ENCODE results near the gene ALDH6A1. TPM values are rescaled to one million over a fixed set of nuclear protein-coding genes. Genes with fewer than 3 reads are reported as not detected.
"Not testable (repeated sequence)": the region's sequence is repeated elsewhere in the genome, so short reads cannot be mapped to it uniquely, and the experiment has no call there.

The ALDH6A1 gene
- 5.3 and 8.2 TPM in 2 replicates for total RNA-seq (2014; rRNA removed)
- 4.3 TPM for polyA plus RNA-seq (2012)

DNA sequence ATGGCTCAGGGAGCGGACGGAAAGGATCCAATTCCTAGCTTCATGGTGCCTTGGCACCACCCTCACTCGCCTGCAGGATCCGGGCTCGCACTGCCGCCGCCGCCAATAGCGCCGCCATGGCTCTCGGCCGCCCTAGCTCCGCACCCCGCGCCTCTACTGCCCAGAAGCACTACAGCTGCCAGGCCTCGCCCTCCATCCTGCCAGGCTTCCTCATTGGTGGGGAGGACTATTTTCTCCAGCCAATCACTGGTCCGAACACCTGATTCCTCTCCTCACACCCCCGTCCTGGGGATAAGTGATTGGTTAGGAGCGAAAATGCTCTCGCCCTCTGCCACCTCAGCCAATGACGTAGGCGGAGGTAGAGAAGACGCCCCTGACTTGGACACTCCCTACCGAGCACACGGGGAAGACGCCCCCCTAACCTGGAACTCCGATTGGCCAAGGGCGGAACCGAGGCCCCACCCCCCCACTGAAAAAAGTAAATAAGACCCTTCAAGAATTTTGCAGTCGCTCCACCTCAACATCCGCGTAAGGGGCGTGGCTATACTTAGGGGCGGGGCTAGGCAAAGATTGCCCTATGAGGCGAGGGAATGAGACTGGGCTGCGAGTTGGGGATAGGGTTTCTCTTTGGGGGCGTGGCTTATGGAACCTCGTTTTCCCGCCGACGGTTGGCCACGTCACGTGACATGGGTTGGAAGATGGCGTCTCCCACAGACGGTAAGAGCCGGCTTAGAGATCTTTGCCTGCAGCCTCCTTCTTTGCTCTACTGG is at the start of gene ALDH6A1, which contains the start of gene LIN52:
Gene ALDH6A1, minus strand, starts transcription at position 177 of the 770 bp plus-strand sequence. Its CDS starts 59 bp downstream, at position 118.
Gene LIN52, plus strand, starts transcription at position 680 of the 770 bp plus-strand sequence. Its CDS starts 19 bp downstream, at position 699.
- peak; percentile 100 for DNase-seq (ENCODE audit: low read depth)

DNA sequence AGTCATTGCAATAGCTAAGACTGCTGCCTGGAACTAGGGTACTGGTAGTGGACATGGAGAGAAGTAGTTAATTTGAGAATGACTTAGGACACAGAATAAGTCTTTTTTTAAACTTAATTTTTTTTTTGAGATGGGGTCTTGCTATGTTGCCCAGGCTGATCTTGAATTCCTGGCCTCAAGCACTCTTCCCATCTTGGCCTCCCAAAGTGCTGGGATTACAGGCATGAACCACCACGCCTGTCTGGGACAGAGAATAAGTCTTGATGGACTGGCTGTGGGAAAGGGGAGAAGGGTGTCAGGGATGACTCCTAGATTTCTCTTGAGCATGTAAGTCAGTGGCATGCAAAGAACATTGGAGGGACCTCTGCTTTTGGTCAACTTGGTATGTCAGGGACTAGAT is 43.4 kb upstream of the ALDH6A1 start:
- no peak for DNase-seq (ENCODE audit: low read depth)

DNA sequence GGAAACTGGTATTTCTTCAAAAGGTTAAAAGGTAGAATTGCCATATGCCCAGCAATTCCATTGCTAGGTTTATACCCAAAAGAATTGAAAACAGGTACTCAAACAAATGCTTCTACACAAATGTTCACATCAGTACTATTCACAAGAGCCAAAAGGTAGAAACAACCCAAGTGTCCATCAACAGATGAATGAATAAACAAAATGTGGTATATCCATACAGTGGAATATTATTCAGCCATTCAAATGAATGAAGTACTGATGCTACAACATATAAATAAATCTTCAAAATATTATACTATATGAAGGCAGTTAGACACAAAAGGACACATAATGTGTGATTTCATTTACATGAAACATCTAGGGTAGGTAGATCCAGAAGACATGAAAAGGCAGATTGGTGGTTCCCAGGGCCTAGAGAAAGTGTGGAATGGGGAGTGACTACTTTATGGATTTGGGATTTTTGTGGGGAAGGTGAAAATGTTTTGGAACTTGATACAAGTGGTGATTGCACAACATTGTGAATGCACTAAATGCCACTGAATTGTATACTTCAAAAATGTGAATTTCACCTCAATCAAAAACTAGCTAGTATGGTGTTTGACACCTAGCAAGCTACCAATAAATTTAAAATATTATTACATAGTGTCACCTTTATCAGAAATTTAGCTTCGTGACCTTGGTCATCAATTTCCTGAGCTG is 42.2 kb upstream of the ALDH6A1 start:
- DNase-seq (ENCODE audit: low read depth), result no peak

DNA sequence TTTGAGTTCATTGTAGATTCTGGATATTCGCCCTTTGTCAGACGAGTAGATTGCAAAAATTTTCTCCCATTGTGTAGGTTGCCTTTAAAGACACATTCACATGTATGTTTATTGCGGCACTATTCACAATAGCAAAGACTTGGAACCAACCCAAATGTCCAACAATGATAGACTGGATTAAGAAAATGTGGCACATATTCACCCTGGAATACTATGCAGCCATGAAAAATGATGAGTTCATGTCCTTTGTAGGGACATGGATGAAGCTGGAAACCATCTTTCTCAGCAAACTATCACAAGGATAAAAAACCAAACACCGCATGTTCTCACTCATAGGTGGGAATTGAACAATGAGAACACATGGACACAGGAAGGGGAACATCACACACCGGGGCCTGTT is 41.2 kb upstream of the ALDH6A1 start:
- not testable (repeated sequence) for DNase-seq (ENCODE audit: low read depth)

DNA sequence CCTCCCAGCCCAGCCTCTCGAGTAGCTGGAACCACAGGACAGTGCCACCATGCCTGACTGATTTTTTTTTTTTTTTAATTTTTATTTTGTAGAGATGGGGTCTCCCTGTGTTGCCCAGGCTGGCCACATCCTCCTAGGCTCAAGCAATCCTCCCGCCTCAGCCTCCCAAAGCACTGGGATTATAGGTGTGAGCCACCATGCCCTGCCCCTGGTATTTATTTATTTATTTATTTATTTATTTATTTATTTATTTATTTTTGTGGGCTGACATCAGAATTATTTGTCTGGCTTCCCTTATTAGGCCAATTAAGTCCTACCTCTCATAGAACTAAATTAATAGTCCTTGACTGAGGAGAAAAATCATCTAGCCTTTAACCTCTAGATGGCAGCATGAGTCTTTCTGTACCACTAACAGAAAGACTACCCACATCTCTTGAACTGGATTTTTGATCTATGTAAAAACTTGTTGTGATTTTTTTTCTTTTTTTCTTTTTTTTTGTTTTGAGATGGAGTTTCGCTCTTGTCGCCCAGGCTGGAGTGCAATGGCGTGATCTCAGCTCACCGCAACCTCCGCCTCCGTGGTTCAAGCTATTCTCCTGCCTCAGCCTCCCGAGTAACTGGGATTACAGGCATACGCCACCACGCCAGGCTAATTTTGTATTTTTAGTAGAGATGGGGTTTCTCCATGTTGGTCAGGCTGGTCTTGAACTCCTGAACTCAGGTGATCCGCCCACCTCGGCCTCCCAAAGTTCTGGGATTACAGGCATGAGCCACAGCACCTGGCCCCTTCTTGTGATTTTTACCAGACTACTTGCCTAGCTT is 27.4 kb upstream of the ALDH6A1 start:
- DNase-seq (ENCODE audit: low read depth), result peak; percentile 61

DNA sequence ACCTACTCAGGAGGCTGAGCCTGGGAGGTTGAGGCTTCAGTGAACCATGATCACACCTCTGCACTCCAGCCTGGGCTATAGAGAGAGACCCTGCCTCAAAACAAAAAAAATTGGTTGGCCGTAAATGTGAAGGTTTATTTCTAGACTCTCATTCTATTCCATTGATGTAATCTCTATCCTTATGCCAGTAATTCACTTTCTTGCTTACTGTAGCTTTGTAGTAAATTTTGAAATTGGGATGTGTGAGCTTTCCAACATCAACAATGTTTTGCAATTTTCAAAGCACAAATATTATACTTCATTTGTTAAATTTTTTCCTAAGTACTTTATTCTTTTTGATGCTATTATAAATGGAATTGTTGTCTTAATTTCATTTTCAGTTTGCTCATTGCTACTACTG is 25.1 kb upstream of the ALDH6A1 start:
- DNase-seq (ENCODE audit: low read depth), result no peak

DNA sequence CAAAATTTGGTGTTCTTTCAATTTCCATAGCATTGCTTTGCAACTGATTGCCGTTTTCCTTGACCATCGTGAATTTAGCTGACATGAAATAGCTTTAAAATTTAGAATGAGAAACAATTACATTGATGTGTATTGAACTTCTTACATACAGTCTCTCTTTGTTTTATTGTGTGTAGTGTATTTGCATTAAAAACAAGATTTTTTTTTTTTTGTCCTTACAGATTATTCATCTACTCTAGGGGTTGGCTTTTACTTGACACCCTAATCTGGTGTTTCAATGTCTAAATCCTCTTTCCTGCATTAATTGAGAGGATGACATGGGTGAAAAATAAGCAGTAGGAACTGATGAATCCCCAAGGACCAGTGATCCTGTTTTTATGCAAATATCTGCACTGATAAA is 21.1 kb upstream of the ALDH6A1 start:
- DNase-seq (ENCODE audit: low read depth), result no peak

DNA sequence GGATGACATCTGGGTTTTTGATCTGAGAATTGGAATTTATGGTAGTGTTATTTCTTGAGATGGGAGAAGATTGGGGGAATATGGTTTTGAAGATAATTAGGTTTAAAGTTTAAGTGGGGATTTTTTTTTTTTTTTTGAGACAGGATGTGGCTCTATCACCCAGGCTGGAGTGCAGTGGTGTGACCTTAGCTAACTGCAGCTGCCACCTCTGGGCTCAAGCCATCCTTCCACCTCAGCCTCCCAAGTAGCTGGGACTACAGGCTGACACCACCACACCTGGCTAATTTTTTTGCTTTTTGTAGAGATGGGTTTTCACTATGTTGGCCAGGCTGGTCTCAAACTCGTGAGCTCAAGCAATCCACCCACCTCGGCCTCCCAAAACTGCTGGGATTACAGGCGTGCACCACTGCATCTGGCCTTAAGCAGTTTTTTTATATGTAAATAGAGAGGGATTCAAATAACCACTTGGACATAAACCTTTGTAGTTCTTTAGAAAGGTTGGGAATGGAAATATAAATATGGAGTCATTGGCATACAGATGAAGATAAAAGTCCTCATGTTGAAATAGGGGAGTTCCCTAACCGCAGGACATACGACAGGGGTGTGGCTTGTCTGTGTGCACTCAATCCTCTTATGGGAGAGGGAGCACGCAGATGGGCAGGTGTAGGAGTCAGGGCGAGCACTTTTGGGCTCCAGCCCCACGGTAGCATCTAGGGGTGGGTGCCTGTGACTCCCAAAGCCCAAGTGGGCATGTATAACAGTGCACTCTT is 5.2 kb upstream of the ALDH6A1 start:
- no peak for DNase-seq (ENCODE audit: low read depth)

DNA sequence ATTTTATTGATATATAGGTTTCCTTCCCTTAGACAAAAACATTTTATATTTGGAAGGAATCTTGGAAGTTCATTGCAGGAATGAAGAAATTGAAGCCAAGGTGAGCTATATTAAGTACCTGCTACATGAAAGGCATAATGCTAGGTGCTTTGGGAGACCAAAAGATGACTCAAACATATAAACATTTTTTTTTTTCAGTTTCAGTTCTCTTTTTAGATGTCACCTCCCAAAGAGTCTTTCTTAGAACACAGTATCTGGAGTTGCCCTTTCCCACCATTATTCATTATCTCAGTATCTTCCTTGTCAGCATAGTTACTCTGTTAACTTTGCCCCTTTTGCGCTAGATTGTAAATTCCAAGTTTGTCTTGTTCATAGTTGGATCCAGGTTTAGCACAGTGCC is 1.6 kb upstream of the ALDH6A1 start:
- DNase-seq (ENCODE audit: low read depth), result no peak

DNA sequence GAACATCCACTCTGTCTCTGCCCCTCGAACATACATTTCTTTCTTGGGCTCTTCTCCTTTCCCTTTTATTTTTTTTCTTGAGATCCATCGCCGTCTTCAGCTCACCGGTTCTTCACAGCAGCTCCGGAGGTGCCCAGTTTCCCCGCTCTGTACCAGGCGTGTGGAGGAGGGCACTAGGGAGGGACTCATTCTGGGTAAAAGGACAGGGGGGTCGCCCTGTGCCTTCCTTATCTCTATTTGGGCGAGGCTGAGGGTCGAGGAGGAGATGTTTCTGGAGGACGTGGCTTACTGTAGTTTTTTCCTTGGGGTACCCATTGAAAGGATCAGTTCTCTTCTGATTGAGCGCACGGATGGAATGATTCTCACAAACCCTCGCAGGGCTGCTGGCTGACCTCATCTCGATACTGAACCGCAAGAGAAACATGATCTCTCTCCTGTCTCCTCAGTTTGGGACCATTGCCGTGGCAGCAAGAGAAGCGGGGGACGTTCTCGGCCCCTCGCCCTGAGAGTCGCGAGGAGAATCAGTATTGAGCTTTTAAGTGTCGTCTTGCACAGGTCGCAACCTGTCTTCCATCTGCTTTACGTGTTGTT is 889 bp upstream of the ALDH6A1 start:
- peak; percentile 37 for DNase-seq (ENCODE audit: low read depth)

DNA sequence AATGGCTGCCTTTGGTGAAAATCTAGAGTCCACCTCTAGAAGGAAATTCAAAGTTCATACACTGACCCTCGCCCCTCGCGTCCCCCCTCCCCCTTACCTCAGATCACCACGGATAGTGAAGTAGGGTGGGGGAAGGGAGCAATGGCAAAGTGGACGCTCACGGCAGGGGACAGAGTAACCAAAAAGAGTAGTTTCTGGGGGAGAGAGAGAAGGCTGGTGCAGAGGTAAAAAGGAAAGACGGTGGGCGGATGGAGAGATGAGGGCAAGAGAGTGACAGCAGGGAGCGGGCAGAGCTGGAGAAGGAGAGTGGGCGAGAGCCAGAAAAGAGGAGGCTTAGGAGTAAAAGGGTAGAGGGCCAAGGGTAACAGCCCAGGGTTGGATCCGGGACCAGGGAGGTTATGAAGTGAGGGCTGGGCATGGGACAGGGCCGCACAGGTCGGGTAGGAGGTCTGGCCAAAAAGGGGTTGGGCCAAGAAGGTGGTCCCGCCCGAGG is 423 bp downstream of the ALDH6A1 start:
- DNase-seq (ENCODE audit: low read depth), result no peak

DNA sequence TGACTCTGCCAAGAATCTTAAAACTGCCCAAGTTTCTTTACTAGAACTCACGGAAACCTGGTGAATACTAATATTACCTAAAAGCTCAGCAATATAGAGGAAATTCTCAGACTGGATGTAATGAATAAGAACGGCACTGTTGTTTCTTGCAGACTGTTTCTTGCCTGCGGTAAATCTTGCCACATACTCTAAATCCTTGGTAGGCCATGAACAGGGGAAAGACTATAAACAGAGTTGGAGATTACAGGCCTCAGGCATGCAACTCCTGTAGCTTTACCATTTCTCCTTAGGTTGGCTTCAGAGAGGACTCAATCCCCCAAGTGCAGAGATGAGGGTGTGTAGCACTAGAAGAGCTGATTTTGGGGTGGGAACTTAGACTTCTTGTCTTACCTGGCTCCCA is 1.1 kb downstream of the ALDH6A1 start:
- no peak for DNase-seq (ENCODE audit: low read depth)

DNA sequence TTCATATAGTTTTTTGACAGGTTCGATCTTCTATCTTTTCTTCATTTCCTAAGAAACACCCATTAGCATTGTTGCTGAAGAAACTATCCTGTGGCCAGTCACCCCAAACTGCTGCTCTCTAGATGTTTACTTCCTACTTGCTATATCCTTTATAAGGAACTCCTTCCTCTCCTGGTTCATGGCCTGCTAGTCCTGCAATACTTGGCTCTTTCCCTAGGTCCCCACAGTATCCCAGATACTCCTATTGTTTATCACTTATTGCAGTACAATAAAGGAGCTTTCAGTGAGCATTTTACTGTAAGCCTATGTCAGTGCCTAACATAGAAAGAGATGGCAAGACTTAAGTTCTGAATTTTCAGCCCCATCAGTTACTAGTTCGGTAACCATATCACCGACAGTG is 2.8 kb downstream of the ALDH6A1 start:
- no peak for DNase-seq (ENCODE audit: low read depth)

DNA sequence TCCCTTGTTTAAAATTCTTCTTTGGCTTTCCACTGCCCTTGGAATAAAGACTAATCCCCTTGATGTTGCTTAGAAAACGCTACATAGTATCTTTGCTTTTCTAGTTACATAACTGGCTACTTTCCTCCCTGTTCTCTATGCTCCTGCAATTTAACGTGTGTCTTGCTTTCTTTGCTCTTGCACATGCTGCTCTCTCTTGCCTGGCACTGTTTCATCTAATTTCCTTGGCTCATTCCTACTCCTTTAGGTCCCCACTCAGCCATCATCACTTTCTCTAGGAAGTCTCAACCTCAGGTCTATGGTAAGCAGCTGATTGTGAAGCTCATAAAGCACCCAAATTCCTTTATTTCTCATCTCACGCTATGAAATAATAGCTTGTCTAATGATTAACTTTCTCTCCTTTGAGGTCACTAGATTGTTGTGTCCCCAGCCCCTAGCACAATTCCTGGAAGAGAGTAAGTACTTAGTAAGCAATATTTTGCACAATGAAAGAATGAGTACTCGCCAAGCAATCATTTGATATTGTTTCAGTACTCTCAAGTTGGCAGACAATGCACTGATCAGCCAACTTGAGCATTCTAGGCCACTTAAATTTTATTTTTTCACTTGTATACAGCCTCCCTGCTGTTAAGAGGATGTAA is 3.3 kb downstream of the ALDH6A1 start:
- DNase-seq (ENCODE audit: low read depth), result no peak

DNA sequence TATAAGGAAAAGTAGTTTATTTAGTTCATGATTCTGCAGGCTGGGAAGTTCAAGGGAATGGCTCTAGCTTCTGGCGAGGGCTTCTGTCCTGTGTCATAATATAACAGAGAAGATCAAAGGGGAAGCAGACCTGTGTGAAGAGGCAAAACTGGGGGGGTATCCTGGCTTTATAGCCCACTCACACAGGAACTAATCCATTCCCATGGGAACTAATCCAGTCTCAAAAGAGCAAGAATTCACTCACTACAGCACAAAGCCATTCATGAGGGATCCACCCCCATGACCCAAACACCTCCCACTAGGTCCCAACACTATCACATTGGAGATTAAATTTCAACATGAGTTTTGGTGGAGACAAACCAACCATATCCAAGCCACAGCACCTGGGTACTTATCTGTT is 6.9 kb downstream of the ALDH6A1 start:
- no peak for DNase-seq (ENCODE audit: low read depth)

DNA sequence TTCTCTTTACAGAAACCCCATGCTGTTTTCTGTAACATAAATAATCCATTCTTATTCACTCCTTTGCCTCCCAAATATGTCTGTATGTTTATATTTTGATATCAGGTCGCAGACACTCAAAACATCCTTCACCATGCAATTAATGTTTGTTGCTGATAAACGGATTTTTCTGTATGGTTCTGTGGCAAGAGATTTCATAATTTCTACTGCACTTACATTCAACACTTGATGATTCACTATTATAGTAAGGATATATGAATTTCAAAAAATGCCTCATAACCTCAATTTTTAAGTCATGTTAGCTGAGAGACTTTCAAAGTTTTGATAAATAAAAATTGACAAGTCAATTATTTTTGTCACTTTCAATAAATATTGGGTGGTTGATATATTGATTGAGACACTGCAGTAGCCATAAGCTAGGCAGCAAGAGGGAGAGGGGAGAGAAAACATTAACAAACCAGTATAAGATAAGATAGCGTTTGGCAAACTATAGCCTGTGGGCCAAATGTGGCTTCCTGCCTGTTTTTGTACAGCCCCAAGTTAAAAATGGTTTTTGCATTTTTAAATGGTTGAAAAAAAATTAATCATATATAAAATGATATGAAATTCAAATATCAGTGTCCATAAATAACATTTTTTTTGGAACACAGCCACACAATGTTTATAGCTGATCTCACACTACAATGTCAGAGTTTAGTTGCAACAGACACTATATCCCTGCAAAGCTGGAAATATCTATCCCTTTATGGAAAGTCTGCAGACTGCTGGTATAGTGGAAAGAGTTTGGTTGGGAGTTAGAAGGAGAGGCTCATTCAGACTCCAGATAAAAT is 18.3 kb downstream of the ALDH6A1 start:
- peak; percentile 9 for DNase-seq (ENCODE audit: low read depth)

DNA sequence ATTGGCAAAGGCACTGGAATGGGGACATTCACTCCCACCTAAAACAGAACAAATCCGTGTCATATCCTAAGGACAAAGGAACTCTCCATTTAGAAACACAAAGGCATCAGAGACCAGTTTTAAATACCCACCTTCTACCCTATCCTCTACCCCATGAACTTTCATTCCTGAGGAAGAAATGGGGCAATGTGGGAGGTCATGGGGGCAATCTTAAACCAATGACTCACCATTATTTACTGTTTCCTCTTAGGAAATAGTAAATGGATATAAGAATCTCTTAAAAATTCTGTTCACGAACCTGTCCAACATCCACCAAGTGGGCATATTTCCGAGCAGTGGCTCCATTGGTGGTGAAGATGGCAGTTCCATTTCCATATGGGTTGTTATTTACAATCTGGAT is 19.4 kb downstream of the ALDH6A1 start:
- no peak for DNase-seq (ENCODE audit: low read depth)

DNA sequence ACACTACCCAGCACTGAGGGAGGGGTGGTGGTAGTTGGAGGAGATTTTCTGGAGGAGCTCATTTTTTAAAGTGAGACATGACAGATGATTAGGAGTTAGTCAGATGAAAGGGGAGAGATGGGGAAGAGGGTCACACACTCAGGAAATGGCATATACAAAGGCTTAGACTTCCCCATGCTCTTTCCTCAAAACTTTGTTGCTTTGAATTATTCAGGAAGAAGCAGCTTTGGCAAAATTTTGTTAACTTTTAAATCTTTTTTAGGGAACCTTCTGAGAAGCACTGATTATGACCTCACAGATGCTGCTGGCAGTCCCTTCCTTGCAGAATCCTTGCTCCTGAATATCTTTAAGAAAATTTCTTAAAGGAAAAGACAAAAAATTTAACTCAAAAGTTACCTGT is 19.8 kb downstream of the ALDH6A1 start:
- DNase-seq (ENCODE audit: low read depth), result no peak

DNA sequence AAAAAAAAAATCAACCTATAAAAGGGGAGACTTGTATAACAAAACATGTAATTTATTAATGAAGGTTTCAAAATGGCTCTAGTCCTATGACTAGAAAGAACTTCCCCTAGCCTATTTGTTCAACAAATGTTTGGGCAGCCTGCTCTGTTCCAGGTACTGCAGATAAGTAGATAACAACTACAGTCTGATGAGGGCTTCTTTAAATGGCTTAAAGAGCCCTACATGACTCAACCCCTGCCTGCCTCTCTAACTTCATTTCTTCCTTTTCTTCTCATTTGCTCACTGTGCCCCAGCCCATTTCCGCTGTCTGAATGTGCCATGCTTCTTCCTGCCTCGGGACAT is 21.5 kb downstream of the ALDH6A1 start:
- DNase-seq (ENCODE audit: low read depth), result peak; percentile 37

All from LHCN-M2 (cell line).